CD4-positive, alpha-beta T cell treated with Interleukin-12 subunit alpha and Interleukin-12 subunit beta, for 1 hour (primary cell): ENCODE measurements around the gene OR2AJ1.

ENCODE experiments used
- DNase-seq: peaks from one replicate; pipeline ENCODE4 v3.0.0-alpha.2; 2020

Gene OR2AJ1

DNA sequence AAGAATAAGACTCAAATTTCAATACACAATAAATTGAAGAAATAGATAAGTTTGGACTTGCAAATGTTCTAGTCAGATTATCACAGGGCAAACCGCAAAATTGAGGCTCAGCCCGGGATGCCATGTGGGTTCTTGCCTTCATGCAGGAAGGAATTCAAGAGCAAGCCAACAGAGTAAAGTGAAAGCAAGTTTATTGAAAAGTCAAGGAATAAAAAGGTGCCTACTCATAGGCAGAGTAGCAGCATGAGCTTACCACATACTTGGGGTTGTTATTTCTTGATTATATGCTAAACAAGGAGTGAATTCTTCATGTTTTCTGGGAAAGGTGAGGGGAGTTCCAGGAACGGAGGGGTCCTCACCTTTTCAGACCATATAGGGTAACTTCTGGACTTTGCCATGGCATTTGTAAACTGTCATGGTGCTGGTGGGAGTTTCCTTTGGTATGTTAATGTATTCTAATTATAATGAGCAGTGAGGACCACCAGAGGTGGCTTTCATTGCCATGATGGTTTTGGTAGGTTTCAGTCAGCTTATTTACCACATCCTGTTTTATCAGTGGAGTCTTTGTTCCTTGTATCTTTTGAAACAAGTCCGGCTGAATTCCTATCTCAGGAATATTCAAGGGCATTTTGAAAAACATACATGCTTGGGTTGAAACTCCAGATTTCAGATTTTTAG lies 38.4 kb downstream of the OR2AJ1 start:
- DNase-seq, result no peak

DNA sequence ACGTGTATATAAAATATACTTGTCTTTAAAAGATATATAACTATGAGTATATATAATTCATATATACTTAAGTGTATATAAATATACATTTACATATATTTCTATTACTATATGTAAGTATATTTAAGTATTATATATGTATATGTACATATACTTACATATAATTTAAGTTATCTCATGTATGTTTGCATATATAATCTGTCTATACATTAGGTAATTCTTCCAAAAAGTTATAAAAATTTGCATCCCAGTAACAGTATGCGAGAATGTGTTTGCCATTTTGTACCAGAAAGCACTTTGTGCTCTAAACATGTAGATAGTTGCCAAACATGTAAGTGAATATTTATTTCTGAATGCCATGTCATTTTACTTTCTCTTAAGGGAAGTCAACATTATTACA lies 40.2 kb downstream of the OR2AJ1 start, which contains the start of gene OR2AK2:
Gene OR2AK2, plus strand, starts transcription at position 301 of the 400 bp plus-strand sequence. CDS start 144 bp downstream, outside the sequence.
- no peak for DNase-seq

DNA sequence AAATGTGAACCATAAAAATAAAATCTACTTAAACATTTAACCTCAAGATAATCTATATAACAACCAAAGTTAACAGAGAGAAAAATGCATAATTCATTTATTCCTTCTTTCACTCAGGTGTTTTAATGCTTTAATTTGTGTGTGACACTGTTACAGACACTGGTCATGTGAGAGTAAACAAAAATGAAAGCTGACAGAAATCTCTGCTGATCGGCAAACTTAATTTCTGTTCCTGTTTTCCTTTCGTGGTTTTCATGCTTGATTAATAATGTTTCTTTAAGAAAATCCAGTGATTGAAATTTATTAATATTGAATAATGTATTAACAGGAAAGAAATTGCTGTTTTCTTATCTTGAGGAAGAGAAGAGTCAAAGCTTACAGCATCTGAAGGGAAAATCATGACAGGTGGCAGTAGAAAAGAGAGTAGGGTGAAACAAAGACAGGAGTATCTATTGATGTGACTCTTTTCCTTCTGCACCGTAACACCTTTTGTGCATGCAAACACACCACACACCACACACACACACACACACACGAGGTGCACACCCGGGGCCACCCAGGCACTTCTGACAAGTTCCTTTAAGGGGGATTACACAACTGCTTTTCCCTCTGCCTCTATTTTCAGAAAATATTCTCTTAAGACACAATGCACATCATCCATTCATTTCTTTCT lies 42.0 kb downstream of the OR2AJ1 start:
- DNase-seq, result no peak
